RWPE1 (cell line): ENCODE measurements around the gene ARSA.

Source experiments
- CTCF ChIA-PET: fragments of 350-600 bp; sonication (Branson Sonifier 250); formaldehyde crosslinking; extraction: SDS; loops from one replicate; lab custom pipeline; 2021; lab: Yijun Ruan, JAX
- POLR2A ChIA-PET: fragments of 400-600 bp; formaldehyde crosslinking; extraction: SDS; loops from one replicate; lab custom pipeline; 2020; ENCODE audit warnings: antibody characterized with exemption; ENCODE audit not compliant: low non-redundant PET; lab: Yijun Ruan, JAX
- DNase-seq: peaks from one replicate; pipeline ENCODE4 v3.0.0; 2012; ENCODE audit warnings: low spot score
- H3K27ac ChIP-seq: fragments of 450-650 bp; 2 replicates; pipeline ENCODE4 v1.5.1; 2017
- TF ChIP-seq, protein P1 (sequence below): fragments of 450-650 bp; conservative IDR thresholded peaks from 2 replicates; pipeline ENCODE4 v1.5.1; 2017; ENCODE audit warnings: low read depth, mild to moderate bottlenecking

The ARSA gene

DNA sequence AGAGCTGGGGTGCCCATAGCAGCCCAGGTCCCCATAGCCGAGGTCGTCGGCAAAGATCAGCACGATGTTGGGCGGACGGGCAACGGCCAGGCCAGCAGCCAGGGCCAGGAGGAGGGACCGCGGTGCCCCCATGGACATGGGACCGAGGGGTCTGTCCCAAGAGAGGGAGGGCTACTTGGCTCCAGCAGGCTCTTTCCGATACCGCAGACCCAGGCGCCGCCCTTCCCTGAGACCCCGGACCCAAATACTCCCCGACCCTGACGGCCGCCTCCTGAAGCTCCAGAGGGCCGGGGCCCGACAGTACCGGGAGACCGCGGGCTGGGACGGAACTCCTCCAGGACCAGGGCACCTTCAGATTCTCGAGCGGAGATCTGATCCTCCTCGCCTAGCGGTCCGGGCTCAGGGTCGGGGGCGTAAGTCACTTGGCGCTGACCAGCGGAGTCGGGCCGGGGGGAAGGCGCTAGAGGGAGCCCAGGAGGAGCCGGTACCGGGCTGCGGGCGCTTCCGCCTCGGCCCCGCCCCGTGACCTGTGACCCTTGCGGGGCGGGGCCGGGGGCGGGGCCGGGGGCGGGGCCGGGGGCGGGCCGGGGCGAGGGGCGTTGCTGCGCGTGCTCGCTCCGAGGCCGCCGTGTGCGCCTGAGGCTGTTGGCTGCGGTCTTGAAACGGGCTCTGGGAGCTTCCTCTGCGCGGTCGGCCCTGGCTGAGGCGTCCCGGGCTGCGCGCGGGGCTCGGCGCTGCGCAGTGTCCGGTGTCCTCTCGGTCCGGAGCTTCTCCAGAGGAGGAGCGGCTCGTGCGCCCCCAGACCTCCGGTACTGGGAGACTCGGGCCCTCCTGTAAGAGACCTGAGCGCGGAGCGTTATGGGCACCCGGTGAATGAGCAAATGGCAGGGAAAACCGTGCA lies at the start of gene ARSA:
Gene ARSA, minus strand, starts transcription at position 511 of the 901 bp plus-strand sequence. Its CDS starts 373 bp downstream, at position 138.
- ChIA-PET CTCF (interaction anchor here (0.9 kb wide), 1 partner anchor 64 kb away, joined by 3 read pairs; no protein-coding TSS in a partner anchor), POLR2A (no interaction called here)
- TF ChIP-seq, protein P1, sequence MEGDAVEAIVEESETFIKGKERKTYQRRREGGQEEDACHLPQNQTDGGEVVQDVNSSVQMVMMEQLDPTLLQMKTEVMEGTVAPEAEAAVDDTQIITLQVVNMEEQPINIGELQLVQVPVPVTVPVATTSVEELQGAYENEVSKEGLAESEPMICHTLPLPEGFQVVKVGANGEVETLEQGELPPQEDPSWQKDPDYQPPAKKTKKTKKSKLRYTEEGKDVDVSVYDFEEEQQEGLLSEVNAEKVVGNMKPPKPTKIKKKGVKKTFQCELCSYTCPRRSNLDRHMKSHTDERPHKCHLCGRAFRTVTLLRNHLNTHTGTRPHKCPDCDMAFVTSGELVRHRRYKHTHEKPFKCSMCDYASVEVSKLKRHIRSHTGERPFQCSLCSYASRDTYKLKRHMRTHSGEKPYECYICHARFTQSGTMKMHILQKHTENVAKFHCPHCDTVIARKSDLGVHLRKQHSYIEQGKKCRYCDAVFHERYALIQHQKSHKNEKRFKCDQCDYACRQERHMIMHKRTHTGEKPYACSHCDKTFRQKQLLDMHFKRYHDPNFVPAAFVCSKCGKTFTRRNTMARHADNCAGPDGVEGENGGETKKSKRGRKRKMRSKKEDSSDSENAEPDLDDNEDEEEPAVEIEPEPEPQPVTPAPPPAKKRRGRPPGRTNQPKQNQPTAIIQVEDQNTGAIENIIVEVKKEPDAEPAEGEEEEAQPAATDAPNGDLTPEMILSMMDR = peak; percentile 56; the same call in 1 of the 2 replicates
- peak; percentile 75 for DNase-seq
- H3K27ac ChIP-seq = peak within 1 kb of the TSS; percentile 67

DNA sequence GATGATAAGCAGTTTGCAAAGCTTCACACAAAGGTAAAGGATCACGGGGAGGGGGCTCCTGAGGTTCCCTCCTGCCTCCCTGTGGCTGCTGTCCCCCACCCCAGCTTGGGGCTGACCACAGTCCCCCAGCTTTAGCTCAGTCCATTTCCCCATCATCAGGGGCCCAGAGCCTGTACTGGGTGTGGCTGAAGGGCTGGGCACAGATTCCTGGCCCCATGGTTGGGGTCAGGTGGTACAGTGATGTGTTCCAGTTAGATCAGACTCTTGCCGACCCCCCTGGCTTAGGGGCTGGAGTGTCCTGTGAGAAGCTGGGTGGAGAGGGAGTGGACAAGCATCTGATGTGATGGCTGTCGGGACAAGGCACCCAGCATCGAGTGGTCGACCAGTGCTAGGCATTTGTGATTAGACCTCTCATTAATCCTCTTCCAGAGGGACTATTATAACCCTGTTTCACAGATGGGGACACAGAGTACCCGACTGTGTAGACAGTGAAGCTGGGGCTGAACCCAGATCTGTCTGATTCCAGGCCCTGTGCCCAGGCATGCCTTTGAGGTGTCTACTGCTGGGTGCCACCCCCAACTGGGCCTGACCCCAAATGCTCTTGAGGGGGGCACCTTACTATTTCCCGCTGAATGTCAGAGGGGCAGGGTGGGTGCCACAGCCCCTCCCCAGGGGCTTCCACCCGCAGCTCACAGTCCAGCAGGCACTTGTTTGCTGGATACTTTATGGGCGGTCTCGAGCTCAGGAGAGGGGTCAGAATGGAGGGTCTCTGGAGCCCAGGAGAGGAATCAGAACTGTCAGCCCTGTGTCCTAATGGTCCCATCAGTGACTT lies 48.9 kb upstream of the ARSA start:
- ChIA-PET CTCF (no interaction called here), POLR2A (no interaction called here)
- peak overlapping the region; percentile 14 for H3K27ac ChIP-seq
- DNase-seq = no peak
- TF ChIP-seq, protein P1 = no peak

DNA sequence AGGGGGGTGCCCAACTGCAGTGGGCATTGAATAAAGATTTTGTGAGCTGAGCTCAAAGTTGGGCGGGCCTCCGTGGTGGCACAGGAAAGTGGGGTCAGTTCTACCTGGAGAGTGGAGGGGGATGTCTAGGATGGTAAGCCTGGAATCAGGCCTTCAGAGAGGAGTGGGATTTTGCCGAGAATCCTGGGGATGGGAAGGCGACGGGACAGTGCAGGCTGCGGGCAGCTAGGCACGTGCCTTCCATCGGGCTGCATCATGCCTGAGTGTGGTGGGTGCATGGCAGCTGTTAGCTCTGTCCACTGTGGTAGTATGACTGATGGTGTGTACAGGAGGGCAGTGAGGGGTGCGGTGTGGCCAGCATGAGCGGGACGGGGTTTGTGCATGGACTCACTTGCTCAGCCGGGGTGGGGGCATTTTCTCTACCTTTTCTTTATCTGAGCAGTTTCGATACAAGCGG lies 48.3 kb upstream of the ARSA start:
- no peak for DNase-seq
- TF ChIP-seq, protein P1 = no peak
- H3K27ac ChIP-seq = no peak overlapping the region

DNA sequence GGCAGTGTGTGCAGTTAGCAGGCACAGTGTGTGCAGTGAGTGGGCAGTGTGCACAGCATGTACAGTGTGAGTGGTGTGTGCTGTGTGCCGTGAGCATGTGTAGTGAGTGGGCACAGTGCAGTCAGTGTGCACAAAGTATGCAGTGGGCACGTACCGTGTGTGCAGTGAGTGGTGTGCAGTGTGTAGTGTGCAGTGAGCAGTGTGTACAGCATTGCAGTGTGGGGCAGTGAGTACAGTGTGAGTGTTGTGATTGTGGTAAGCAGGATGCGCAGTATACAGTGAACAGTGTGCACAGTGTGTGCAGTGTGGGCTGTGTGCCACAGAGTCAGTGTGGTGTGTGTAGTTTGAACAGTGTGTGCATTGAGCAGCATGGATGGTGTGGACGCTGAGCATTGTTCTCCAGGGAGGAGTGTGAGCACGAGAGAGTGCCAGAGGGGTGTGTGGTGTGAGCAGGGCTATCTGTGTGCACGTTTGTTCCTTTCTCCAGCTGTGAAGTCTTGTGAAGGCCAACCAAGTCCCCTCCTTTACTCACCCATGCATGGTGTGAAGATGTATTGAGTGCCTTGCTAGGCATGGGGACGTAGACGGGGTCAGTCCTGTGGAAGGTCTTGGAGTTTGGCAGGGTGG lies 47.7 kb upstream of the ARSA start:
- TF ChIP-seq, protein P1 = no peak
- CTCF ChIA-PET = no interaction called here
- DNase-seq = no peak
- H3K27ac ChIP-seq = no peak overlapping the region
- POLR2A ChIA-PET = no interaction called here

More for the DNA sequence above, 48.3 kb upstream of the ARSA start:
- ChIA-PET CTCF (no interaction called here), POLR2A (no interaction called here)

DNA sequence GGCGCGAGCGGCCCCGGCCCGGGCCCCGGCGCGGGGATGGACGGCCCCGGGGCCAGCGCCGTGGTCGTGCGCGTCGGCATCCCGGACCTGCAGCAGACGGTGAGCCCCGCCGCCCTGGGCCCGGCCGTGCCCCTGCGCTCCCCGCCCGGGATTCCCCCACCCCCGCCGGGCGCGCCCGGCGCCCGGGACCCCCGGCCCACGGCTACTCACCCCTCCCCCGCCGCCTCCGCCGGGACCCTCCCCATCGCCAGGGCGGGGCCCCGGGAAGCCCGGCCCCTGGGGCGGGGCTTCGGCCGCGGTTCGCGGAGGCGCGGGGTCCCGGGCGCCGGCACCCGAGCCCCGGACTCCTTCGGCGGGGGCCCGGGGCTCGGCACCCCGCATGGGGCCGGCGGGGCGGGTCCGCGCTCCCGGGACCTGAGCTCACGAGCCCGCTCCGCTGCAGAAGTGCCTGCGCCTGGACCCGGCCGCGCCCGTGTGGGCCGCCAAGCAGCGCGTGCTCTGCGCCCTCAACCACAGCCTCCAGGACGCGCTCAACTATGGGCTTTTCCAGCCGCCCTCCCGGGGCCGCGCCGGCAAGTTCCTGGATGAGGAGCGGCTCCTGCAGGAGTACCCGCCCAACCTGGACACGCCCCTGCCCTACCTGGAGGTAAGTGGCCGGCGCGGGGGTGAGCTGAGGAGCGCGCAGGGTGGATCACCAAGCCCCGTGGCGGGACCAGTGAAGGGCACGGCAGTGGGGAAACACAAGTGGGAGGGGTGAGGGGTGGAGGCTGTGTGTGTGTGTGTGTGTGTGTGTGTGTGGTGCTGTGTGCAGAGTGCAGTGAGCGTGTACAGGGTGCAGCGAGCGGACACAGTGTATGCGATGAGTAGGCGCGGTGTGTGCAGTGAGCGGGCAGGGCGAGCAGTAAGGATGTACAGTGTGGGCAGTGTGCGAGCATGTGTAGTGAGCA lies 46.9 kb upstream of the ARSA start:
- ChIA-PET POLR2A (no interaction called here), CTCF (no interaction called here)
- no peak overlapping the region for H3K27ac ChIP-seq
- DNase-seq = peak; percentile 54
- TF ChIP-seq, protein P1 = no peak
